SU-DHL-6 (cell line): ENCODE data around the gene CHODL.

Experiments
- CTCF ChIP-seq: fragments of 200-600 bp; sonication (generic); IDR thresholded peaks from one replicate; pipeline ENCODE4 v1.5.1; 2017; ENCODE audit warnings: antibody characterized with exemption, mild to moderate bottlenecking, low read length, moderate library complexity; ENCODE audit not compliant: insufficient read depth, poor library complexity, severe bottlenecking
- EZH2phosphoT487 ChIP-seq: fragments of 200-600 bp; sonication (generic), shearing (Covaris generic); conservative IDR thresholded peaks from 2 replicates; pipeline ENCODE4 v1.6.1; 2018; ENCODE audit warnings: mild to moderate bottlenecking, antibody characterized with exemption, low read length, moderate library complexity, mixed read lengths

- no peak for TF ChIP-seq CTCF
- TF ChIP-seq EZH2phosphoT487, result no peak
Measured at GRCh38 chr21:18218331-18218730, 26.3 kb upstream of the CHODL start.
